Astrocyte (in vitro differentiated cells and primary cell): ENCODE results near the gene HGS. TPM values are rescaled to one million over a fixed set of nuclear protein-coding genes. Genes with fewer than 3 reads are reported as not detected.

Source experiments
- DNase-seq: peaks from one replicate; pipeline ENCODE4 v3.0.0-alpha.2; 2010; ENCODE audit warnings: low read depth
- FAIRE-seq: peaks from 2 replicates; lab custom pipeline; 2011; peaks lifted over from hg19 to GRCh38; lab: Jason Lieb, UNC
- H2AFZ ChIP-seq: 2 replicates; pipeline ENCODE4 v1.6.0; 2012; ENCODE audit warnings: low read depth, low read length, inconsistent platforms
- H3K27ac ChIP-seq: 2 replicates; pipeline ENCODE4 v1.5.1; 2011; ENCODE audit warnings: low read depth, low read length, inconsistent platforms
- H3K27me3 ChIP-seq: 2 replicates; pipeline ENCODE4 v1.6.0; 2011; ENCODE audit warnings: low read length, inconsistent platforms; ENCODE audit not compliant: insufficient read depth
- H3K36me3 ChIP-seq: 2 replicates; pipeline ENCODE4 v1.5.1; 2011; ENCODE audit warnings: low read length, inconsistent platforms; ENCODE audit not compliant: insufficient read depth
- H3K4me1 ChIP-seq: 2 replicates; pipeline ENCODE4 v1.5.1; 2011; ENCODE audit warnings: low read length, inconsistent platforms; ENCODE audit not compliant: insufficient read depth
- H3K4me2 ChIP-seq: 2 replicates; pipeline ENCODE4 v1.6.0; 2012; ENCODE audit warnings: low read length, inconsistent platforms
- H3K4me3 ChIP-seq: 2 replicates; pipeline ENCODE4 v1.5.1; 2011; ENCODE audit warnings: low read depth, mild to moderate bottlenecking, low read length, inconsistent platforms; ENCODE audit not compliant: insufficient read depth
- H3K79me2 ChIP-seq: 2 replicates; pipeline ENCODE4 v1.6.0; 2012; ENCODE audit warnings: mild to moderate bottlenecking, low read length, inconsistent platforms; ENCODE audit not compliant: insufficient read depth
- H3K9ac ChIP-seq: 2 replicates; pipeline ENCODE4 v1.6.0; 2012; ENCODE audit warnings: mild to moderate bottlenecking, low read length, inconsistent platforms
- H3K9me3 ChIP-seq: 2 replicates; pipeline ENCODE4 v1.5.1; 2012; ENCODE audit warnings: low read depth, mild to moderate bottlenecking, low read length, inconsistent platforms; ENCODE audit not compliant: insufficient read depth
- H4K20me1 ChIP-seq: 2 replicates; pipeline ENCODE4 v1.6.0; 2012; ENCODE audit warnings: low read length, inconsistent platforms; ENCODE audit not compliant: insufficient read depth
- H3K27ac Mint-ChIP-seq: one replicate; pipeline ENCODE4 v1.8.0; 2021; ENCODE audit warnings: mild to moderate bottlenecking, mixed read lengths; ENCODE audit not compliant: unreplicated experiment
- H3K27me3 Mint-ChIP-seq: one replicate; pipeline ENCODE4 v1.8.0; 2021; ENCODE audit warnings: low read depth, mixed read lengths; ENCODE audit not compliant: unreplicated experiment
- H3K36me3 Mint-ChIP-seq: one replicate; pipeline ENCODE4 v1.8.0; 2021; ENCODE audit warnings: low read depth, mixed read lengths; ENCODE audit not compliant: unreplicated experiment
- H3K4me1 Mint-ChIP-seq: one replicate; pipeline ENCODE4 v1.8.0; 2021; ENCODE audit warnings: low read depth, mixed read lengths; ENCODE audit not compliant: unreplicated experiment
- H3K4me3 Mint-ChIP-seq: one replicate; pipeline ENCODE4 v1.8.0; 2021; ENCODE audit warnings: mild to moderate bottlenecking, moderate library complexity, mixed read lengths; ENCODE audit not compliant: unreplicated experiment
- H3K9me3 Mint-ChIP-seq: one replicate; pipeline ENCODE4 v1.8.0; 2021; ENCODE audit warnings: mild to moderate bottlenecking, mixed read lengths; ENCODE audit not compliant: unreplicated experiment
- CTCF ChIP-seq: IDR thresholded peaks from 2 replicates; pipeline ENCODE4 v1.5.1; 2011; ENCODE audit warnings: low read depth, mild to moderate bottlenecking, inconsistent platforms, low read length, moderate library complexity; ENCODE audit not compliant: insufficient read depth
- EZH2 ChIP-seq: IDR thresholded peaks from 2 replicates; pipeline ENCODE4 v1.6.1; 2012; ENCODE audit warnings: mild to moderate bottlenecking, low read length, inconsistent platforms; ENCODE audit not compliant: insufficient read depth
- total RNA-seq: library from RNA; stranded (reverse); gene quantifications from 2 replicates; pipeline ENCODE4 v1.2.1, GENCODE V29; 2021

The HGS gene
- total RNA-seq, 1 donor from 2014 or later = 122 TPM

- no peaks in the 10 kb centered on the region for H3K4me1 Mint-ChIP-seq
- peaks cover 14% of the 10 kb centered on the region for H3K4me1 ChIP-seq
- no peaks in the 10 kb centered on the region for H3K79me2 ChIP-seq
- H2AFZ ChIP-seq = no peak overlapping the region
- no peak overlapping the region for H3K27ac Mint-ChIP-seq
- no peaks in the 10 kb centered on the region for H3K36me3 ChIP-seq
- H3K4me3 Mint-ChIP-seq = no peak overlapping the region
- H3K27me3 ChIP-seq = peaks cover 20% of the 10 kb centered on the region
- H3K36me3 Mint-ChIP-seq = peaks cover 2% of the 10 kb centered on the region
- no peak overlapping the region for H3K9ac ChIP-seq
- DNase-seq (no peak), FAIRE-seq (no peak)
- TF ChIP-seq EZH2 (no peak), CTCF (no peak)
- no peak overlapping the region for H3K4me3 ChIP-seq
- peaks cover 18% of the 10 kb centered on the region for H3K27me3 Mint-ChIP-seq
- H3K9me3 ChIP-seq = peaks cover 7% of the 10 kb centered on the region
- peaks cover 4% of the 10 kb centered on the region for H3K9me3 Mint-ChIP-seq
- no peak overlapping the region for H3K27ac ChIP-seq
- no peak overlapping the region for H3K4me2 ChIP-seq
- H4K20me1 ChIP-seq = no peaks in the 10 kb centered on the region
Measured at GRCh38 chr17:81646869-81647600, 36.8 kb upstream of the HGS start.

- H3K4me3 ChIP-seq = no peak overlapping the region
- no peak overlapping the region for H3K4me3 Mint-ChIP-seq
Measured at GRCh38 chr17:81647640-81648012, 36.2 kb upstream of the HGS start.

More at GRCh38 chr17:81647640-81648012, 36.2 kb upstream of the HGS start:
- TF ChIP-seq CTCF (no peak), EZH2 (no peak)
- Histone ChIP-seq H3K4me2 (peak overlapping the region; percentile 39), H2AFZ (peak overlapping the region; percentile 18), H3K79me2 (no peaks in the 10 kb centered on the region), H3K9me3 (peaks cover 7% of the 10 kb centered on the region), H3K27me3 (peaks cover 20% of the 10 kb centered on the region), H3K27ac (no peak overlapping the region), H3K4me1 (peaks cover 8% of the 10 kb centered on the region), H3K9ac (no peak overlapping the region), H4K20me1 (no peaks in the 10 kb centered on the region), H3K36me3 (no peaks in the 10 kb centered on the region)
- H3K36me3 Mint-ChIP-seq = peaks cover 2% of the 10 kb centered on the region
- peaks cover 4% of the 10 kb centered on the region for H3K9me3 Mint-ChIP-seq
- H3K27me3 Mint-ChIP-seq = peaks cover 18% of the 10 kb centered on the region
- H3K27ac Mint-ChIP-seq = no peak overlapping the region
- FAIRE-seq (no peak), DNase-seq (no peak)
- H3K4me1 Mint-ChIP-seq = no peaks in the 10 kb centered on the region
